RKO (cell line): ENCODE measurements around the gene PHF21B.

Source experiments
- DNase-seq: peaks from one replicate; pipeline ENCODE4 v3.0.0-alpha.2; 2016; ENCODE audit warnings: low spot score

The PHF21B gene

DNA sequence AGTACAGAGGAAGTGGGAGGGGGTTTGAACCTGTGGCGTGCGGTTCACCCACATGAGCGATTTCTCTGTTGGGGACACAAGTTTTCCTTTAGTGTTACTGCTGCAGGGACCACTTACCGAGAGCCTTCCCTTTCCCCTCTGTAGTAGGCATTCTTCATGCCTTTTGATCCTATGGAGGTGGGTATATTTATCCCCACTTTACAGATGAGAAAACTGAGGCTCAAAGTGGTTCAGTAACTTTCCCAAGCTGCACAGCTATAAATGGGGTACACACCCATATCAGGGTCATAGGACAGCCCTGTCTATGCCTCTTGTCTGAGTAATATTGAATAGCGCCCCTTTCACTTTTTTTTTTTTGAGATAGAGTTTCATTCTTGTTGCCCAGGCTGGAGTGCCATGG is 3.3 kb upstream of the PHF21B start:
- no peak for DNase-seq

DNA sequence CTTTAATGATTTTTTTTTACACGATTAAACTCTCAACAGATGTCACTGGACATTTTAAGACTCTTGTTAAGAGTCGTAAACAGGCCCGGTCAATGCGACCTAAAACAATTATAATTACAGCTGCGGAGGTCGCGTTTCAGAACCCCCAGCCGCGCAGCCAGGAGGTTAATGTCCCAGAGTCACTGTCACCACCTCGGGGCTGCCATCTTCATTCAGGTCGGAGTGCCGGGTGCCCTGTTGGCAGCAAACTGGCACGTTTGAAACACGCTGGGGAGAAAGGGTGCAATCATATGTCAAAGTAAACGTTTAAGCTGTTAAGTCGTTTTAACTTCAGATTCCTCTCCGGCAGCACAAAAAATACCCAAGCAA is 711 bp upstream of the PHF21B start:
- no peak for DNase-seq

GRCh38 chr22:45008751-45009605 is 827 bp downstream of the PHF21B start:
- no peak for DNase-seq

DNA sequence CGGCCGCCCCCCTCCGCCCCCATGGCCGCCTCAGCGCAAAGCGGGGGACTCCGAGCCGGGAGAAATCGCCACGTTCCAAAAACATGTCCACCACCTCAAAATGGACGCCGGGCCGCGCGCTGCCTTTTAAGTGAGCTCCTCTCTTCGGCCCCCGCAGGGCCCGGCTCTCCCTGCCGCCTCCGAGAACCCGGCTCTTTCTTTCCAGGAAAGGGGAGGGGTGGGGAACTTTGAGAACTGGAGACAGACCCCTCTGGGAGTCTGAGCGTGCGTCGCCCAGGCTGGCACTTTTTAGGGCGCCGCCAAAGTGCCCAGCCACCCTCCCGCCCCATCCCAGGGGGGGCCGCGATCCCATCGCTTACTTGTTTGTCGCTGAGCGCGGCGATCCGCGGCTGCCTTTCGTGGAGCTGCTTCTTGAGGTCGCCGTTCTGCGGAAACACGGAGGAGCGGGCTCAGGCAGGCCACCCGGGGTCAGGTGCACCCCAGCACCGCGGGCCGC is 1.6 kb downstream of the PHF21B start:
- no peak for DNase-seq

GRCh38 chr22:45007391-45008185 is 2.2 kb downstream of the PHF21B start:
- DNase-seq = no peak

DNA sequence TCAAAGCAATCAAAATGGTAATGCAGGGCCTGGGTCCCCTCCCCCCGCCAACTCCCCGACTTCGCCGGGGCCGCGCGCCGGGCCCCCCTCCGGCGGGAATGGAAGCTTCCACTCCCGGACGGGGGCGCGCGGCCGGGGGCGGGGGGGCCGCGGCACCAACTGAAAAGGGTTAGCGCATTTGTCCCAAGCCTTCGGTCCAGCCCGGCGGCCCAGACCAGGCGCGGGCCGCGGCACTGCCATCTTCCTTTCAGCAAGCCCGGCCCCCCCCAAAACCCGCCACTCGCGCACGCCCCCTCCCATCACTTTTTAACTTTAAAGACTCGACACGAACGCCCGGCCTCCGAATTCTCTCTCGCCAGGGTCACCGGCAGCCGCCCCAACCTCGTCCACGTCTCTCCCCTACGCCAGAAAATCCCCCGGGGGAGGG is 2.8 kb downstream of the PHF21B start:
- DNase-seq = no peak

DNA sequence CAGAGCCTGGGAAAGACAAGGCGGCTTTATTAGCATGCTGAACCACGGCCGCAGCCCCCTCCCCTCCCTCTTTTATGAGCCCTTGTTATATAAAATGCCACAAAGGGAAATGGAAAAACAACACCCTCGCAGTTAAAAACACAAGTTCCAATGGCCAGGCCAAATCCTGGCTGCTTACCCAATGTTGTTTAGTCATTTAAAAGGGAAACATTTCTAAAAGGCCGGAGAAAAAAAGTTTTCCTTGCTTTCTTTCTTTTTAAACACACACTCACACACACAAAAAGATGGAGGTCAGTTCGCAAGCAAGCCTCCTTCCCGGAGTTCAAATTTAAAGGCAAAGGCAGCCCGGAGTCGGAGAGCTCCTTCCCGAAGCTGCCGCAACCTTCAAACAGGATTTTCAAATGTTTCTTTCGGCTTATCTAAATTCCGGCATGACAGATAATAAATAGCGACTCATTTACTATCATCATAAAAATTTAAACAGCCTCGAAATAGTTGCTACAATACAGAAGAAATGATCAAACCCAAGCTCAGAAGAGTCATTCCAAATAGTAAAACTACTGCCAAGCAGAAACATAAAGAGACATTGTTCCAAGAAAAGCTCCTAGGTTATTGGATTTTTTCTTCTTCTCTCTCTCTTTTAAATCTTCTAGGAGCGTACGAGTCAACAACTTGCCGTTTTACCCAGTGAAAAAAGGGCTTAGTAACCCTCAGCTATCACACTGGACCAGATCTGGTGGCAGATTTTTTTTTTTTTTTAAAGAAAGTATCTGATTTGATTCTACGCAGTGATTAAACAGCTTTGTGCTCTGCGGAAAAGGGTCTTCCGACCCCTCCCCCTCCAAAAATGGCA is 3.5 kb downstream of the PHF21B start:
- no peak for DNase-seq

DNA sequence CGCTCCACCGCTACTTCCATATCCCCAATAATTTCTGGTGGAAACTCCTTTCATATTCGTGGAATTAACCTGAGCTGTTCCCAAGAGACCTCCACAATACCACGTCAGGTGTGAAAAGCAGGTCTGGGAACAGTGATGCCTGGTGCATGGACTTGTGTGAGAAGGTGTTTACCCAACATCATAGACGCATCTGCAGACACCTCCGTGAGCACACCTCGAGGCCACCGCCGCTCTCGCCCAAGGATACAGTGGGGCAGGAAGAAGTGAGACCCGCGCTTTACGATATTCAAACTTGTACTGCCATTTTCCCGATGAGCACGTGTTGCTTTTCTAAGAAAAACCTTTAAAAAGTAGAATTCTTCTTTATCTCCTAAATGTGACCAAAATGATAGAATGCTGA is 8.2 kb downstream of the PHF21B start:
- DNase-seq = no peak

GRCh38 chr22:45000330-45000729 is 9.5 kb downstream of the PHF21B start:
- DNase-seq = no peak

DNA sequence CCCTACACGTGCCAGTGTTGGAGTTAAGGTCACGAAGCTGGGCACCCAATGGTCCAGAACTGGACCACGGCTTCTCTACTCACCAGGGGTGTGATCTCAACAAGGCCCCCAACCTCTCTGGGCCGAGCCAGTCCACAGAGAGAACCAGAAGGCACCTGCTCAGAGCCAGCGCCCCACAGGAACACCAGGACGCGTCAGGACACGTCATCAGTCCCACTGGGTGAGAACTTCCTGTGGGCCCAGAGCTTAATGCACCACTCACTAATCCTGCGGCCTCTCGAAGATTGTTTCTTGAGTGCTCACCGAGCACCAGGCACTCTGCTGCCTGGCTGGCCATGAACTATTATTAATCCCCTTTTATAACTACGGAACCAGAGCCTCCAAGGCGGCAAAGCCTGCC is 10.1 kb downstream of the PHF21B start:
- DNase-seq = no peak

DNA sequence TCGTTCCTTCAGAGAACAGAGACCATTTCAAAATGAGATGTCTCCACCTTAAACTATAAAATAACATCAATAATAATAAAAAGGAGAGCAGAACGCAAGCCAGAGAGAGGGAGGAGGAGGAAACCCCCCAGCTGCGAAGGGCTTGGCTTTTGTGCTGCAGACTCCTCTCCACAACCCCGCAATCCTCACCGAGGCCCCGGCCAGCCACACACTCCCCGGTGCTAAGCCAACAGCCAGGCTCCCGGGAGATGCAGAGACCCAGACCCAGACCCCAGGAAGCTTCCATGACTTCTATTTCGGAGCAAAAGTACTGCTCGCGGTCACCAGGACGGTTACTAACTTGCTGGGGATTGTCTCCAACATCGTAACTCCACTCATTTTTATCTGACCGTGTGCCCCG is 10.6 kb downstream of the PHF21B start:
- DNase-seq = no peak

DNA sequence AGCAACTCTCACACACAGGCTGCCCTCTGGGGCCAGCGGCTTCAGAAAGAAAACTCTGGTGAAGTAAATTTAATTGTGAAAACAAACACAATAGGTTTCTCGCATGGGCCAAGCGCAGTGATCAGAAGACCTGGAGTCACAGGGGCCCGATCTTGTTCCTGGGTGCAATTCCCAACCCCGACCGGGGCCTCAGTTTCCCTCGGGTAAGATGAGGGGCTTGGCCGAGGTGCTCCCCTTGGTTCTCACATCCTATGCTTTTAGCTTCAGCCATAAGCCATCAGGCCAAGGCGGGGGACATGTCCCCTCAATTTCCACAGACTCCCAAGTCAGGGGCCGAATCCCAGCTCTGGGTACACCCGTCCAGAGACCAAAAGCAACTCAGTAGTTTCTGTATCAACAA is 11.5 kb downstream of the PHF21B start:
- no peak for DNase-seq

DNA sequence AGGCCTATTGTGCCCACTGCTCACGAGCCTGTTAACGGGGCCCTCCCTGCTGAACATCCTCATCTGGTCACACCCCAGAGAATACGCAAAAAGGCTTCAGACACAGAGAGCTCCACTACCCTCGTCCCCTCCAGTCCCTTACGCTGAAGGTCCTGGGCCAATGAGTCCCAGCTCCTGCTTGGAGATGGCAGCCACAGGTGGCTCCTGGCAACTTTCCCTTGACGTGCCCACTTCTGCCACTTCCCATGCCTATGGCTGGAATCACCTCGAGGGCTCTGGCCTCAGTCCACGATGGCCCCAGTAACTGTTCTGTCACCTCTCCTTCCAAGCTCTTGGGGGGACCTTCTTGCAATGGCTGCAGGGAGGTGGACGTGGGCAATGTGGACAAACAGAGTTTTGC is 12.7 kb downstream of the PHF21B start:
- no peak for DNase-seq

DNA sequence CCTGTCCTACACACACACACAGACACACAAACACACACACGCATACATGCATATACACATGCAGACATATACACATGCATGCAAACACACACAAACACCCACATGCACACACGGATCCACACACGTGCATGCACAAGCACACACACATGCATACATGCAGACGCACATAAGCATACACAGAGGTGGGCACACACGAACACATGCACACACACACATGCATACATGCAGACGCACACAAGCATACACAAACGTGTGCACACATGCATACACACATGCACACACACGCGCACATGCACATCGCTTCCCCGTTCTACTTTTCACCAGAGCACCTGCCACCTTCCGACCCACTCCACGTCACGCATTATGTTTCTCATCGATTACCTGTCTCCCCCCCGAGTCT is 13.2 kb downstream of the PHF21B start:
- DNase-seq = no peak

DNA sequence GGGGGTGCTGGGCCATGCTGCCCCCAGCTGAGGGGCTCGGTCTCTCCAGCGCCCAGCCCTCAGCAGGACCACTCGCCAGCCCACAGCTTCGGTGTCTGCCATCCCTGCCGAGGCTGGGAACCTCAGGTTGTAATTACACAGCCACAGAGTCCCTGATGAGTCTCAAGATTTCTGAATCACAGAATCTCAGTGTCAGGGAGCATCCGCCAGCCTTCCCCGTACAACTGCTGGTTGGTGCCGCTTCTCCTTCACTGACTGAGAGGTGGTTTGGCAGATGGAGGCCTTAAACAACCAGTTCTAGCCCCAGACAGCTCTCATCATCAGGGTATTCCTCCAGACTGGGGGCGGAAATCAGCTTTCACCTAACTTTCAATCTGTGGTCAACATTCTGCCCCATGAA is 13.7 kb downstream of the PHF21B start:
- DNase-seq = no peak

DNA sequence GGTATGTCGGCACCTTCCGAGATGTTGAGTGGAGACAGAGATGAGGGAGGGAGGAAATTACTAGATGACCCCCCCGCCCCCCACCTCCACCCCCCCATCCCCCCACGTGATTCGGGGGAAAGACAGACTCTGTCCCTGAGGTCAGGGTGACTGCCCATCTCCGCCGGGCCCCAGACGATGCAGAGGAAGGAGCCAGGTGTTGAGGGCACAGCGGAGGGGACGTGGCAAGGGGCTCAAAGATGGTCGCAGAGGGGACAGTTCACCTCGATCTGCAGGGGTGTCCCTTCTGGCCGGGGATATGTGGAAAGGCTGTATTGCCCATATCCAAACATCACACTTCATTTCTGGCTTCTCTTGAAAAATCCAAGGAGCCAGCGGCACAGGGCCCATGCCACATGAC is 14.1 kb downstream of the PHF21B start:
- no peak for DNase-seq

GRCh38 chr22:44995105-44995514 is 14.7 kb downstream of the PHF21B start:
- DNase-seq = no peak

DNA sequence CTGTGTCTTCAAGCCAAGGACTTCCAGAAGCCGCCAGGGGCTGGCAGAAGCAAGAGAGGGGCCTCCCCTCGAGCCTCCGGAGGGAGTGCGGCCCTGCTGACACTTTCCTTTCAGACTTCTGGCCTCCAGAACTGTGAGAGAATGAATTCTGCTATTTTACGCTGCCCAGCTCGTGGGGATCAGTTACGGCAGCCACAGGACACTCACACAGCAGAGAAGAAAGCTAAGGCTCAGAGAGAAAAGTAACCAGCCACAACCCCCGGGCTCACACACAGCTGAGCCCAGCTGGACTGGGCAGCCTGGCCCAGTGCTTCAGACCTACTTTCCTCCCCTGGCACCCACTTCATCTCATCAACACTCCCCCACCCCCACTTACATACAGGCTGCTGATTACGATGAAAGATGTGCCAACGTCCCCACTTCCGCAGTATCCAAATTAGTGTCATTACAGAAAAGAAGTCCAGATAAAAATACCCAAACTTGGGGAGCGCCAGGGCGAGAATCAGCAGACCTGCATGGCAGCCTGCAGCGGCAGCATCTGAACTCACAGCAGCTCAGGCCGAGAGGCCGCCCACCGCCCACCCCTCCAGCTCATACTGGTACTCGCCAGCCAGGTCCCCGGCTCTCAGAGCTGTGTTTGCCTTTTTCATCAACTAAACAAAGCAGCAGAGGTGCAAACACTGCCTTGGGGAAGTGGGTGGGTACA is 15.3 kb downstream of the PHF21B start:
- no peak for DNase-seq

- DNase-seq = no peak
Observed at GRCh38 chr22:44992166-44992565, 17.6 kb downstream of the PHF21B start.

GRCh38 chr22:44991218-44991617 is 18.6 kb downstream of the PHF21B start:
- no peak for DNase-seq

GRCh38 chr22:44990810-44991209 is 19.0 kb downstream of the PHF21B start:
- no peak for DNase-seq

DNA sequence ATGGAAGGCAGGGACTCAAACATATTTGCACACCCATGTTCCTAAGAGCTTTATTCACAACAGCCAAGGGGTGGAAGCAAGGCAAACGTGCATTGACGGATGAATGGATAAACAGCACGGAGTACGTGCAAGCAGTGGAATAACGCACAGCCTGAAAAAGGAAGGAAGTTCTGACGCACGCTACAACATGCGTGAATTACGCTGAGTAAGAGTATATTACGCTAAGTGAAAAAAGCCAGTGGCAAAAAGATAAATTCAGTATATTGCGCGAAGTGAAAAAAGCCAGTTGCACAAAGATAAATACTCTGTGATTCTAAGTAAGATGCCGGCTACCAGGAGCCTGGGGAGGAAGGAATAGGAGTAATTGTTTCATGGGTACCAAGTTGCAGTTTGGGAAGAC is 19.5 kb downstream of the PHF21B start:
- DNase-seq = no peak
